Measurements from ENCODE around the gene PRKAR1B. TPM values are rescaled to one million over a fixed set of nuclear protein-coding genes. Genes with fewer than 3 reads are reported as not detected.

PRKAR1B gene
- total RNA-seq, 2 experiments from 2014 or later: 22.5 to 41.6 TPM

DNA sequence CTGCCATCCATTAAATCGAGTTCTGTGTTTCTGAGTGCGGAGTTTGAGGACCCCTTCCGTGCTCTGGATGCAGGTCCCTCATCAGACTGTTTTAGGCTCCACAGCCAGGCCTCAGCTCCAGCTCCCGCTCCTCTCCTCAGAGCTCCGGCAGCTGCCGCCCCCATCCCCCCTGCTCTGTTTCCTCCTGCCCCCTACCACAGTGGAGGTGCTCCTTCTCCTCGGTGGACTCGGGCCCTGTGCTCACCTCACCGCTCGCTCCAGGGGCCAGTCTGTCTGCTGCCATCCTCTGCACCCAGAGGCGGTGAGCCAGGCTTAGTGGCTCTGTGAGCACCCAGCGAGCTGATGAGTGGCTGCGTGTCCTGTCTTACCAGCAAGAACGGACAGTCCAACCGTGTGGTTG is 21.4 kb upstream of the PRKAR1B start:
- no peak for DNase-seq (ENCODE audit: low spot score)
- no peak overlapping the region for H3K27ac ChIP-seq (ENCODE audit: low read depth, low read length, poor library complexity, severe bottlenecking)
- peaks cover 58% of the 10 kb centered on the region for H3K36me3 ChIP-seq (ENCODE audit: insufficient read depth, low read length)
- H3K9me2 ChIP-seq (ENCODE audit: insufficient read depth, low read length): no peaks in the 10 kb centered on the region
- no peak overlapping the region for H3K4me2 ChIP-seq (ENCODE audit: low read length)
- ChIA-PET POLR2A (interaction anchor here (0.6 kb wide), 1 partner anchor 52 kb away, joined by 4 read pairs; no protein-coding TSS in a partner anchor), CTCF (ENCODE audit: unreplicated experiment) (interaction anchor here (0.6 kb wide), 2 partner anchors 13 to 848 kb away, joined by 4 to 19 read pairs; no protein-coding TSS in a partner anchor)
- TF ChIP-seq EZH2phosphoT487 (IDR thresholded peaks at IDR 0.05; ENCODE audit: borderline replicate concordance, low read depth, low read length): no peak
- no peaks in the 10 kb centered on the region for H3K79me2 ChIP-seq (ENCODE audit: insufficient read depth, low read depth, low read length)
- intact Hi-C loops (cut with micrococcal nuclease; ENCODE audit: unreplicated experiment): no loop called here
- H4K20me1 ChIP-seq (ENCODE audit: insufficient read depth, low read length): no peaks in the 10 kb centered on the region
- no peak overlapping the region for H3K4me3 ChIP-seq (ENCODE audit: low read depth, low read length, poor library complexity, severe bottlenecking)
- H3K4me1 ChIP-seq (ENCODE audit: insufficient read depth, low read length, poor library complexity, severe bottlenecking): no peaks in the 10 kb centered on the region
- BruUV-seq (replicated peaks): no TSS peak
- H3K9me3 ChIP-seq (ENCODE audit: low read length): no peaks in the 10 kb centered on the region
- H2AFZ ChIP-seq (ENCODE audit: low read length): no peak overlapping the region

DNA sequence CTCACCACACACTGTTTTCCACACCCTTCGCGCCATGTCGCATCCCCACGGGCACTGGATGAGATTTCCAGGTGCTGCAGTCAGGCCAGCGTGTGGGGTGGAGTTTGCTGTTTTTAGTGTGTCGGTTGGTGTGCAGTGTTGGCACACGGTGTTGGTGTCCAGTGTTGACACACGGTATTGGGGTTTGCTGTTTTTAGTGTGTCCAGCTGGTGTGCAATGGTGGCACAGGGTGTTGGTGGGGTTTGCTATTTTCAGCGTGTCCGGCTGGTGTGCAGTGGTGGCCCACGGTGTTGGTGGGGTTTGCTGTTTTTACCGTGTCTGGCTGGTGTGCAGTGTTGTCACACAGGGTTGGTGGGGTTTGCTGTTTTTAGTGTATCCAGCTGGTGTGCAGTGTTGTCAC is 20.1 kb upstream of the PRKAR1B start:
- CTCF ChIA-PET (ENCODE audit: unreplicated experiment): no interaction called here
- POLR2A ChIA-PET: no interaction called here
- BruUV-seq (replicated peaks): no TSS peak
- Histone ChIP-seq H3K4me1 (ENCODE audit: insufficient read depth, low read length, poor library complexity, severe bottlenecking) (no peaks in the 10 kb centered on the region), H3K9me3 (ENCODE audit: low read length) (no peaks in the 10 kb centered on the region), H3K27ac (ENCODE audit: low read depth, low read length, poor library complexity, severe bottlenecking) (no peak overlapping the region), H2AFZ (ENCODE audit: low read length) (no peak overlapping the region), H3K79me2 (ENCODE audit: insufficient read depth, low read depth, low read length) (no peaks in the 10 kb centered on the region), H3K4me2 (ENCODE audit: low read length) (no peak overlapping the region), H3K9me2 (ENCODE audit: insufficient read depth, low read length) (no peaks in the 10 kb centered on the region), H3K36me3 (ENCODE audit: insufficient read depth, low read length) (peaks cover 58% of the 10 kb centered on the region), H3K4me3 (ENCODE audit: low read depth, low read length, poor library complexity, severe bottlenecking) (no peak overlapping the region), H4K20me1 (ENCODE audit: insufficient read depth, low read length) (no peaks in the 10 kb centered on the region)
- DNase-seq (ENCODE audit: low spot score): no peak
- TF ChIP-seq EZH2phosphoT487 (IDR thresholded peaks at IDR 0.05; ENCODE audit: borderline replicate concordance, low read depth, low read length): no peak
- TF ChIP-seq, protein P1, sequence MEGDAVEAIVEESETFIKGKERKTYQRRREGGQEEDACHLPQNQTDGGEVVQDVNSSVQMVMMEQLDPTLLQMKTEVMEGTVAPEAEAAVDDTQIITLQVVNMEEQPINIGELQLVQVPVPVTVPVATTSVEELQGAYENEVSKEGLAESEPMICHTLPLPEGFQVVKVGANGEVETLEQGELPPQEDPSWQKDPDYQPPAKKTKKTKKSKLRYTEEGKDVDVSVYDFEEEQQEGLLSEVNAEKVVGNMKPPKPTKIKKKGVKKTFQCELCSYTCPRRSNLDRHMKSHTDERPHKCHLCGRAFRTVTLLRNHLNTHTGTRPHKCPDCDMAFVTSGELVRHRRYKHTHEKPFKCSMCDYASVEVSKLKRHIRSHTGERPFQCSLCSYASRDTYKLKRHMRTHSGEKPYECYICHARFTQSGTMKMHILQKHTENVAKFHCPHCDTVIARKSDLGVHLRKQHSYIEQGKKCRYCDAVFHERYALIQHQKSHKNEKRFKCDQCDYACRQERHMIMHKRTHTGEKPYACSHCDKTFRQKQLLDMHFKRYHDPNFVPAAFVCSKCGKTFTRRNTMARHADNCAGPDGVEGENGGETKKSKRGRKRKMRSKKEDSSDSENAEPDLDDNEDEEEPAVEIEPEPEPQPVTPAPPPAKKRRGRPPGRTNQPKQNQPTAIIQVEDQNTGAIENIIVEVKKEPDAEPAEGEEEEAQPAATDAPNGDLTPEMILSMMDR (conservative IDR thresholded peaks at IDR 0.05; ENCODE audit: low read length): no peak
- intact Hi-C loops (cut with micrococcal nuclease; ENCODE audit: unreplicated experiment): no loop called here

DNA sequence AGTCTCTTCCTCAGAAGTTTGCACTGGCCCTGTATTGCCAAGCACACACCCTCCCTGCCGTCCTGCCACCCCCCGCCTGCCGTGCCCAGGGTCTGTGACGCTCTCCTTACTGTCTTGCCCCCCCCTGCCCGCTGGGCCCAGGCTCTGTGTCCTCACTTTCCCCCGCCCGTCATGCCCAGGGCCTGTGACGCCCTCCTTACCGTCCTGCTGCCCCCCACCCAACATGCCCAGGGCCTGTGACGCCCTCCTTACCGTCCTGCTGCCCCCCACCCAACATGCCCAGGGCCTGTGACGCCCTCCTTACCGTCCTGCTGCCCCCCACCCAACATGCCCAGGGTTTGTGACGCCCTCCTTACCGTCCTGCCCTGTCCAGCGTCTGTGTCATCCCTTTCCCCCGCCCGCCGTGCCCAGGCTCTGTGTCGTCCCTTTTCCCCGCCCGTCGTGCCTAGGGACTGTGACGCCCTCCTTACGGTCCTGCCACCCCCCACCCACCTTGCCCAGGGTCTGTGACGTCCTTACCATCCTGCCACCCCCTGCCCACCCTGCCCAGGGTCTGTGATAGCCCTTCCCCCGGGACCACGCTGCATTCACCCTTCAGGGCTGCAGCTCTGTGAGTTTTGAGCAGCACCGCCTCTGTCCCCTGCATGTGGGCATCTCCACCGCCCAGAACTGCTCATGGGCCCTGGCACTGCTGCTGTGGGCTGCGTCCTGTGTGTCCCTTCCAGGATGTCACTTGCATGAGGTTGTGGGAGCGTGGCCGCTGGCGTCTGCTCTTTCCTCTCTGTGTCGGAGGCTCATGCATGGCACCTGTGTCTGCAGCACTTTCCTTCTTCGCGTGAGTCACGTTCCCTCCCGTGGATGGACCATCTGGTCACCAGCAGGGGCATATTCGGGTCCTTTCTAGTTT is 19.3 kb upstream of the PRKAR1B start:
- ChIA-PET CTCF (ENCODE audit: unreplicated experiment) (no interaction called here), POLR2A (no interaction called here)
- Histone ChIP-seq H3K27ac (ENCODE audit: low read depth, low read length, poor library complexity, severe bottlenecking) (no peak overlapping the region), H3K9me3 (ENCODE audit: low read length) (no peaks in the 10 kb centered on the region), H3K4me2 (ENCODE audit: low read length) (no peak overlapping the region), H3K4me3 (ENCODE audit: low read depth, low read length, poor library complexity, severe bottlenecking) (no peak overlapping the region), H3K79me2 (ENCODE audit: insufficient read depth, low read depth, low read length) (no peaks in the 10 kb centered on the region), H3K36me3 (ENCODE audit: insufficient read depth, low read length) (peaks cover 59% of the 10 kb centered on the region), H3K4me1 (ENCODE audit: insufficient read depth, low read length, poor library complexity, severe bottlenecking) (no peaks in the 10 kb centered on the region), H4K20me1 (ENCODE audit: insufficient read depth, low read length) (no peaks in the 10 kb centered on the region), H3K9me2 (ENCODE audit: insufficient read depth, low read length) (no peaks in the 10 kb centered on the region), H2AFZ (ENCODE audit: low read length) (no peak overlapping the region)
- intact Hi-C loops (cut with micrococcal nuclease; ENCODE audit: unreplicated experiment): no loop called here
- BruUV-seq (replicated peaks): no TSS peak
- no peak for TF ChIP-seq EZH2phosphoT487 (IDR thresholded peaks at IDR 0.05; ENCODE audit: borderline replicate concordance, low read depth, low read length)
- TF ChIP-seq, protein P1 (conservative IDR thresholded peaks at IDR 0.05; ENCODE audit: low read length): no peak
- DNase-seq (ENCODE audit: low spot score): no peak
